ENCODE measurements around the gene IQSEC2.

DNA sequence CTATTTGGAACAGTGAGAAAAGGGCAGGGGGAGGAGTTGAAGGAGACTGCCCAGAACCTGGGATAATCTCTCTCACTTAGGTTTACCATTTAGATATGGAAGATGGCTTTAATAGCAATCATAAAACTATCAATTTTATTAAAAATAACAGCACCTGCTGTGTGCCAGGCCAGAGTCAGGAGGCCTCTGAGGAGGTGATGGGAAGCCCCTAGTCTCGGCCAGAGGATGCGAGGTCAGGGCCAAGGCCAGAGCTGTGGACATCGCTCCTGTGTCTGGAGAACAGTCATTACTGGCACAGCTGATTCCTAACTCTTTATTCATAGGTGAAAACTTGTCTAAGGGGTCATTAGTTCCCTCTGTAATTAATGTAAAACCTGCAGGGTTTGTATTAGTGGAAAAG lies 4.2 kb upstream of the IQSEC2 start:
- TF ChIP-seq, protein P1, sequence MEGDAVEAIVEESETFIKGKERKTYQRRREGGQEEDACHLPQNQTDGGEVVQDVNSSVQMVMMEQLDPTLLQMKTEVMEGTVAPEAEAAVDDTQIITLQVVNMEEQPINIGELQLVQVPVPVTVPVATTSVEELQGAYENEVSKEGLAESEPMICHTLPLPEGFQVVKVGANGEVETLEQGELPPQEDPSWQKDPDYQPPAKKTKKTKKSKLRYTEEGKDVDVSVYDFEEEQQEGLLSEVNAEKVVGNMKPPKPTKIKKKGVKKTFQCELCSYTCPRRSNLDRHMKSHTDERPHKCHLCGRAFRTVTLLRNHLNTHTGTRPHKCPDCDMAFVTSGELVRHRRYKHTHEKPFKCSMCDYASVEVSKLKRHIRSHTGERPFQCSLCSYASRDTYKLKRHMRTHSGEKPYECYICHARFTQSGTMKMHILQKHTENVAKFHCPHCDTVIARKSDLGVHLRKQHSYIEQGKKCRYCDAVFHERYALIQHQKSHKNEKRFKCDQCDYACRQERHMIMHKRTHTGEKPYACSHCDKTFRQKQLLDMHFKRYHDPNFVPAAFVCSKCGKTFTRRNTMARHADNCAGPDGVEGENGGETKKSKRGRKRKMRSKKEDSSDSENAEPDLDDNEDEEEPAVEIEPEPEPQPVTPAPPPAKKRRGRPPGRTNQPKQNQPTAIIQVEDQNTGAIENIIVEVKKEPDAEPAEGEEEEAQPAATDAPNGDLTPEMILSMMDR (IDR thresholded peaks at IDR 0.05), result no peak
- no peak for TF ChIP-seq EZH2 (IDR thresholded peaks at IDR 0.05; ENCODE audit: borderline replicate concordance, insufficient read depth, low read depth, low read length, poor library complexity, severe bottlenecking)
